ENCODE data around the gene PALLD.

The PALLD gene

GRCh38 chr4:168960716-168961115 lies 463.9 kb downstream of the PALLD start:
- H3K9me3 ChIP-seq (ENCODE audit: severe bottlenecking), result no peaks in the 10 kb centered on the region
- ATAC-seq (ENCODE audit: low read depth) (no peak), DNase-seq (ENCODE audit: low spot score) (no peak)
- H3K4me3 ChIP-seq (ENCODE audit: severe bottlenecking), result no peak overlapping the region
- TF ChIP-seq CTCF (IDR thresholded peaks at IDR 0.05; ENCODE audit: poor library complexity, severe bottlenecking), result no peak
- no peaks in the 10 kb centered on the region for H3K27me3 ChIP-seq (ENCODE audit: insufficient read depth, poor library complexity, severe bottlenecking)
- H3K4me1 ChIP-seq (ENCODE audit: insufficient read depth, poor library complexity, severe bottlenecking), result no peaks in the 10 kb centered on the region
- no peaks in the 10 kb centered on the region for H3K36me3 ChIP-seq (ENCODE audit: low read depth)
- H3K27ac ChIP-seq (ENCODE audit: poor library complexity, severe bottlenecking), result no peak overlapping the region

- peaks cover 11% of the 10 kb centered on the region for H3K9me3 ChIP-seq (ENCODE audit: severe bottlenecking)
- TF ChIP-seq CTCF (IDR thresholded peaks at IDR 0.05; ENCODE audit: poor library complexity, severe bottlenecking), result no peak
- no peaks in the 10 kb centered on the region for H3K4me1 ChIP-seq (ENCODE audit: insufficient read depth, poor library complexity, severe bottlenecking)
- DNase-seq (ENCODE audit: low spot score), result no peak
- H3K4me3 ChIP-seq (ENCODE audit: severe bottlenecking), result no peak overlapping the region
- no peak overlapping the region for H3K27ac ChIP-seq (ENCODE audit: poor library complexity, severe bottlenecking)
- no peak for ATAC-seq (ENCODE audit: low read depth)
- H3K27me3 ChIP-seq (ENCODE audit: insufficient read depth, poor library complexity, severe bottlenecking), result no peaks in the 10 kb centered on the region
- peaks cover 32% of the 10 kb centered on the region for H3K36me3 ChIP-seq (ENCODE audit: low read depth)
These were observed 475.7 kb downstream of the PALLD start for GRCh38 chr4:168972596-168972995.

Data from RWPE2 (cell line).